HG02798 (cell line): ENCODE results near the gene DNPEP.

Experiments used
- ATAC-seq: cut with Tn5 transposase; IDR thresholded peaks from one replicate; pipeline ENCODE4 v1.9.1; 2021; ENCODE audit warnings: mild to moderate bottlenecking; ENCODE audit not compliant: unreplicated experiment, poor library complexity

The DNPEP gene

GRCh38 chr2:219323434-219323833 is 64.3 kb downstream of the DNPEP start:
- ATAC-seq = no peak
